ENCODE results near the gene OPHN1.

DNA sequence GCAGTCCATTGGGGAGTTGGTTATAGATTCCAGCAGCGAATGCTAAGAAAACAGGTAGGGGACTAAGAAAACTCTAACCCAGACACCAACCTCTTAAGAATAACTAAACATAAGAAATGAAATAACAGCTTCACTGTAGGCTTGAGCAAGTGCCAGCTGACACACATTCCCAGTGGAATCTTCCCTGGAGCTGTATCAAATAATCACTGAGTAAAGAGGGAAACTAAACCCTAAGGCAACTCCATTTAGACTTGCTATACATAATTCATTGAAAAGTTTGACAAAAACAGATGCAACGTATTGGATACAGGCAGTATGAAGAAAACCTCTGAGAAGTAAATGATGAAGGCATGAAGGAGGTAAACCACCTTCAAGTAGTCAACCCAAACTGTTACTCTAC lies 293.5 kb downstream of the OPHN1 start:
- TF ChIP-seq, protein P1, sequence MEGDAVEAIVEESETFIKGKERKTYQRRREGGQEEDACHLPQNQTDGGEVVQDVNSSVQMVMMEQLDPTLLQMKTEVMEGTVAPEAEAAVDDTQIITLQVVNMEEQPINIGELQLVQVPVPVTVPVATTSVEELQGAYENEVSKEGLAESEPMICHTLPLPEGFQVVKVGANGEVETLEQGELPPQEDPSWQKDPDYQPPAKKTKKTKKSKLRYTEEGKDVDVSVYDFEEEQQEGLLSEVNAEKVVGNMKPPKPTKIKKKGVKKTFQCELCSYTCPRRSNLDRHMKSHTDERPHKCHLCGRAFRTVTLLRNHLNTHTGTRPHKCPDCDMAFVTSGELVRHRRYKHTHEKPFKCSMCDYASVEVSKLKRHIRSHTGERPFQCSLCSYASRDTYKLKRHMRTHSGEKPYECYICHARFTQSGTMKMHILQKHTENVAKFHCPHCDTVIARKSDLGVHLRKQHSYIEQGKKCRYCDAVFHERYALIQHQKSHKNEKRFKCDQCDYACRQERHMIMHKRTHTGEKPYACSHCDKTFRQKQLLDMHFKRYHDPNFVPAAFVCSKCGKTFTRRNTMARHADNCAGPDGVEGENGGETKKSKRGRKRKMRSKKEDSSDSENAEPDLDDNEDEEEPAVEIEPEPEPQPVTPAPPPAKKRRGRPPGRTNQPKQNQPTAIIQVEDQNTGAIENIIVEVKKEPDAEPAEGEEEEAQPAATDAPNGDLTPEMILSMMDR (IDR thresholded peaks at IDR 0.05): no peak
- TF ChIP-seq POLR2A (IDR thresholded peaks at IDR 0.05): no peak
